Midbrain (tissue), 1 donor: ENCODE measurements around the gene MND1.
"Not testable (repeated sequence)": the region's sequence is repeated elsewhere in the genome, so short reads cannot be mapped to it uniquely, and the experiment has no call there.

ENCODE experiments used
- DNase-seq: peaks from one replicate; lab custom pipeline; 2025; lab: John Stamatoyannopoulos, UW

Gene MND1

GRCh38 chr4:153440475-153440874 is 96.0 kb downstream of the MND1 start:
- no peak for DNase-seq

- no peak for DNase-seq
These were observed 102.9 kb downstream of the MND1 start for GRCh38 chr4:153447175-153447905.

GRCh38 chr4:153448003-153448731 is 103.7 kb downstream of the MND1 start:
- no peak for DNase-seq

- no peak for DNase-seq
These were observed 104.8 kb downstream of the MND1 start for GRCh38 chr4:153449338-153449737.

- DNase-seq: no peak
These were observed 106.0 kb downstream of the MND1 start for GRCh38 chr4:153450544-153450917.

- DNase-seq: not testable (repeated sequence)
These were observed 106.7 kb downstream of the MND1 start for GRCh38 chr4:153451145-153451544.

GRCh38 chr4:153451911-153452657 is 107.6 kb downstream of the MND1 start:
- no peak for DNase-seq

GRCh38 chr4:153452658-153453378 is 108.3 kb downstream of the MND1 start:
- no peak for DNase-seq

- no peak for DNase-seq
These were observed 108.9 kb downstream of the MND1 start for GRCh38 chr4:153453402-153453801.

GRCh38 chr4:153458969-153459368 is 114.5 kb downstream of the MND1 start:
- DNase-seq: no peak

- not testable (repeated sequence) for DNase-seq
These were observed 117.1 kb downstream of the MND1 start for GRCh38 chr4:153461549-153461948.

- no peak for DNase-seq
These were observed 119.6 kb downstream of the MND1 start for GRCh38 chr4:153464068-153464467.
